ENCODE measurements around the gene NOS1AP.
"Not testable (repeated sequence)": the region's sequence is repeated elsewhere in the genome, so short reads cannot be mapped to it uniquely, and the experiment has no call there.

The NOS1AP gene

GRCh38 chr1:162055062-162055461 lies 14.4 kb upstream of the NOS1AP start:
- Histone ChIP-seq H3K9me3 (ENCODE audit: control insufficient read depth, insufficient read depth, low read length) (no peaks in the 10 kb centered on the region), H3K36me3 (ENCODE audit: control insufficient read depth, insufficient read depth, low read length) (no peaks in the 10 kb centered on the region), H3K4me3 (ENCODE audit: low read length) (no peak overlapping the region), H3K27ac (ENCODE audit: low read length) (no peak overlapping the region), H3K4me1 (ENCODE audit: control insufficient read depth, insufficient read depth, low read length) (no peaks in the 10 kb centered on the region), H3K27me3 (ENCODE audit: control insufficient read depth, insufficient read depth, low read length) (no peaks in the 10 kb centered on the region)
- DNase-seq (ENCODE audit: low read depth, low spot score): no peak
- WGBS (ENCODE audit: insufficient coverage, insufficient read length): no CpG with 5 or more reads among the region's 3 CpGs

- no peaks in the 10 kb centered on the region for H3K36me3 ChIP-seq (ENCODE audit: control insufficient read depth, insufficient read depth, low read length)
- no CpG with 5 or more reads among the region's 3 CpGs for WGBS (ENCODE audit: insufficient coverage, insufficient read length)
- H3K9me3 ChIP-seq (ENCODE audit: control insufficient read depth, insufficient read depth, low read length): no peaks in the 10 kb centered on the region
- DNase-seq (ENCODE audit: low read depth, low spot score): peak; percentile 74
- no peak overlapping the region for H3K27ac ChIP-seq (ENCODE audit: low read length)
- no peaks in the 10 kb centered on the region for H3K4me1 ChIP-seq (ENCODE audit: control insufficient read depth, insufficient read depth, low read length)
- H3K4me3 ChIP-seq (ENCODE audit: low read length): no peak overlapping the region
- H3K27me3 ChIP-seq (ENCODE audit: control insufficient read depth, insufficient read depth, low read length): no peaks in the 10 kb centered on the region
These were observed 13.4 kb upstream of the NOS1AP start for GRCh38 chr1:162056043-162056442.

GRCh38 chr1:162056579-162056978 lies 12.9 kb upstream of the NOS1AP start:
- no peak for DNase-seq (ENCODE audit: low read depth, low spot score)
- Histone ChIP-seq H3K27ac (ENCODE audit: low read length) (no peak overlapping the region), H3K27me3 (ENCODE audit: control insufficient read depth, insufficient read depth, low read length) (no peaks in the 10 kb centered on the region), H3K9me3 (ENCODE audit: control insufficient read depth, insufficient read depth, low read length) (no peaks in the 10 kb centered on the region), H3K4me3 (ENCODE audit: low read length) (no peak overlapping the region), H3K4me1 (ENCODE audit: control insufficient read depth, insufficient read depth, low read length) (no peaks in the 10 kb centered on the region), H3K36me3 (ENCODE audit: control insufficient read depth, insufficient read depth, low read length) (no peaks in the 10 kb centered on the region)
- no CpG with 5 or more reads among the region's 3 CpGs for WGBS (ENCODE audit: insufficient coverage, insufficient read length)

GRCh38 chr1:162059721-162060120 lies 9.8 kb upstream of the NOS1AP start:
- Histone ChIP-seq H3K27me3 (ENCODE audit: control insufficient read depth, insufficient read depth, low read length) (no peaks in the 10 kb centered on the region), H3K27ac (ENCODE audit: low read length) (no peak overlapping the region), H3K9me3 (ENCODE audit: control insufficient read depth, insufficient read depth, low read length) (no peaks in the 10 kb centered on the region), H3K4me3 (ENCODE audit: low read length) (no peak overlapping the region), H3K36me3 (ENCODE audit: control insufficient read depth, insufficient read depth, low read length) (no peaks in the 10 kb centered on the region), H3K4me1 (ENCODE audit: control insufficient read depth, insufficient read depth, low read length) (no peaks in the 10 kb centered on the region)
- no peak for DNase-seq (ENCODE audit: low read depth, low spot score)
- no CpG with 5 or more reads among the region's 3 CpGs for WGBS (ENCODE audit: insufficient coverage, insufficient read length)

- H3K27me3 ChIP-seq (ENCODE audit: control insufficient read depth, insufficient read depth, low read length): no peaks in the 10 kb centered on the region
- no CpG with 5 or more reads among the region's 1 CpG for WGBS (ENCODE audit: insufficient coverage, insufficient read length)
These were observed 9.2 kb upstream of the NOS1AP start for GRCh38 chr1:162060314-162060713.

GRCh38 chr1:162062542-162063015 lies 6.9 kb upstream of the NOS1AP start:
- H3K27ac ChIP-seq (ENCODE audit: low read length): no peak overlapping the region
- H3K36me3 ChIP-seq (ENCODE audit: control insufficient read depth, insufficient read depth, low read length): no peaks in the 10 kb centered on the region
- H3K4me1 ChIP-seq (ENCODE audit: control insufficient read depth, insufficient read depth, low read length): peaks cover 1% of the 10 kb centered on the region; the same call in 1 of the 2 replicates
- no peak for DNase-seq (ENCODE audit: low read depth, low spot score)
- H3K4me3 ChIP-seq (ENCODE audit: low read length): no peak overlapping the region
- H3K27me3 ChIP-seq (ENCODE audit: control insufficient read depth, insufficient read depth, low read length): no peaks in the 10 kb centered on the region
- no CpG with 5 or more reads among the region's 4 CpGs for WGBS (ENCODE audit: insufficient coverage, insufficient read length)
- no peaks in the 10 kb centered on the region for H3K9me3 ChIP-seq (ENCODE audit: control insufficient read depth, insufficient read depth, low read length)

More at GRCh38 chr1:162060314-162060713, 9.2 kb upstream of the NOS1AP start:
- Histone ChIP-seq H3K4me1 (ENCODE audit: control insufficient read depth, insufficient read depth, low read length) (peaks cover 1% of the 10 kb centered on the region; the same call in 1 of the 2 replicates), H3K4me3 (ENCODE audit: low read length) (no peak overlapping the region), H3K27ac (ENCODE audit: low read length) (no peak overlapping the region), H3K36me3 (ENCODE audit: control insufficient read depth, insufficient read depth, low read length) (no peaks in the 10 kb centered on the region), H3K9me3 (ENCODE audit: control insufficient read depth, insufficient read depth, low read length) (no peaks in the 10 kb centered on the region)
- no peak for DNase-seq (ENCODE audit: low read depth, low spot score)

- H3K27me3 ChIP-seq (ENCODE audit: control insufficient read depth, insufficient read depth, low read length): no peaks in the 10 kb centered on the region
- no peak overlapping the region for H3K27ac ChIP-seq (ENCODE audit: low read length)
- H3K9me3 ChIP-seq (ENCODE audit: control insufficient read depth, insufficient read depth, low read length): no peaks in the 10 kb centered on the region
- WGBS (ENCODE audit: insufficient coverage, insufficient read length): no CpG with 5 or more reads among the region's 2 CpGs
- H3K4me3 ChIP-seq (ENCODE audit: low read length): no peak overlapping the region; the same call in 1 of the 2 replicates
- H3K36me3 ChIP-seq (ENCODE audit: control insufficient read depth, insufficient read depth, low read length): no peaks in the 10 kb centered on the region; the same call in 1 of the 2 replicates
- H3K4me1 ChIP-seq (ENCODE audit: control insufficient read depth, insufficient read depth, low read length): peaks cover 1% of the 10 kb centered on the region; the same call in 1 of the 2 replicates
- DNase-seq (ENCODE audit: low read depth, low spot score): no peak
These were observed 4.5 kb upstream of the NOS1AP start for GRCh38 chr1:162065016-162065415.

GRCh38 chr1:162066836-162067235 lies 2.7 kb upstream of the NOS1AP start:
- not testable (repeated sequence) for H3K36me3 ChIP-seq (ENCODE audit: control insufficient read depth, insufficient read depth, low read length); H3K27ac ChIP-seq (ENCODE audit: low read length); H3K4me3 ChIP-seq (ENCODE audit: low read length); H3K9me3 ChIP-seq (ENCODE audit: control insufficient read depth, insufficient read depth, low read length); H3K27me3 ChIP-seq (ENCODE audit: control insufficient read depth, insufficient read depth, low read length); H3K4me1 ChIP-seq (ENCODE audit: control insufficient read depth, insufficient read depth, low read length); DNase-seq (ENCODE audit: low read depth, low spot score)
- WGBS (ENCODE audit: insufficient coverage, insufficient read length): no CpG with 5 or more reads among the region's 4 CpGs

GRCh38 chr1:162067466-162067865 lies 2.0 kb upstream of the NOS1AP start:
- no CpG with 5 or more reads among the region's 1 CpG for WGBS (ENCODE audit: insufficient coverage, insufficient read length)

GRCh38 chr1:162068301-162068700 lies 1.2 kb upstream of the NOS1AP start:
- no peak for DNase-seq (ENCODE audit: low read depth, low spot score)
- WGBS (ENCODE audit: insufficient coverage, insufficient read length): no CpG with 5 or more reads among the region's 4 CpGs
- Histone ChIP-seq H3K27me3 (ENCODE audit: control insufficient read depth, insufficient read depth, low read length) (no peaks in the 10 kb centered on the region), H3K4me3 (ENCODE audit: low read length) (no peak overlapping the region), H3K4me1 (ENCODE audit: control insufficient read depth, insufficient read depth, low read length) (peaks cover 8% of the 10 kb centered on the region; the same call in 1 of the 2 replicates), H3K9me3 (ENCODE audit: control insufficient read depth, insufficient read depth, low read length) (no peaks in the 10 kb centered on the region), H3K27ac (ENCODE audit: low read length) (no peak overlapping the region), H3K36me3 (ENCODE audit: control insufficient read depth, insufficient read depth, low read length) (no peaks in the 10 kb centered on the region; the same call in 1 of the 2 replicates)

More at GRCh38 chr1:162067466-162067865, 2.0 kb upstream of the NOS1AP start:
- no peak overlapping the region for H3K4me3 ChIP-seq (ENCODE audit: low read length)
- H3K27me3 ChIP-seq (ENCODE audit: control insufficient read depth, insufficient read depth, low read length): no peaks in the 10 kb centered on the region
- H3K36me3 ChIP-seq (ENCODE audit: control insufficient read depth, insufficient read depth, low read length): no peaks in the 10 kb centered on the region; the same call in 1 of the 2 replicates
- no peak for DNase-seq (ENCODE audit: low read depth, low spot score)
- H3K9me3 ChIP-seq (ENCODE audit: control insufficient read depth, insufficient read depth, low read length): no peaks in the 10 kb centered on the region
- H3K27ac ChIP-seq (ENCODE audit: low read length): no peak overlapping the region
- peaks cover 6% of the 10 kb centered on the region; the same call in 1 of the 2 replicates for H3K4me1 ChIP-seq (ENCODE audit: control insufficient read depth, insufficient read depth, low read length)

GRCh38 chr1:162070094-162070748 lies 730 bp downstream of the NOS1AP start:
- no CpG with 5 or more reads among the region's 29 CpGs for WGBS (ENCODE audit: insufficient coverage, insufficient read length)
- peaks cover 6% of the 10 kb centered on the region; the same call in 1 of the 2 replicates for H3K4me1 ChIP-seq (ENCODE audit: control insufficient read depth, insufficient read depth, low read length)
- H3K4me3 ChIP-seq (ENCODE audit: low read length): peak overlapping the region; percentile 88
- DNase-seq (ENCODE audit: low read depth, low spot score): no peak
- no peaks in the 10 kb centered on the region; the same call in 1 of the 2 replicates for H3K36me3 ChIP-seq (ENCODE audit: control insufficient read depth, insufficient read depth, low read length)
- no peaks in the 10 kb centered on the region for H3K9me3 ChIP-seq (ENCODE audit: control insufficient read depth, insufficient read depth, low read length)
- H3K27ac ChIP-seq (ENCODE audit: low read length): no peak overlapping the region
- H3K27me3 ChIP-seq (ENCODE audit: control insufficient read depth, insufficient read depth, low read length): no peaks in the 10 kb centered on the region

All from iPS DF 6.9 (cell line).